ENCODE measurements around the gene ZNF3.
A peak's percentile ranks its signal among the peaks of the same experiment; 100 is the strongest.

GRCh38 chr7:100091411-100092181, 10.1 kb upstream of the ZNF3 start:
- TF ChIP-seq GABPA (IDR thresholded peaks at IDR 0.05; ENCODE audit: low read depth): no peak
- TF ChIP-seq CTCF (IDR thresholded peaks at IDR 0.05; ENCODE audit: insufficient read depth, low read length): no peak
- TF ChIP-seq POLR2AphosphoS5 (IDR thresholded peaks at IDR 0.05; ENCODE audit: low read depth): peak; percentile 93
- no peak for TF ChIP-seq REST (IDR thresholded peaks at IDR 0.05; ENCODE audit: insufficient replicate concordance, low read depth)
- TF ChIP-seq SPI1 (IDR thresholded peaks at IDR 0.05; ENCODE audit: borderline replicate concordance, low read depth): no peak
